GM21423 (cell line): ENCODE measurements around the gene ERCC2.

Experiments
- ATAC-seq: cut with Tn5 transposase; IDR thresholded peaks from one replicate; pipeline ENCODE4 v1.9.1; 2021; ENCODE audit warnings: mild to moderate bottlenecking, moderate library complexity; ENCODE audit not compliant: unreplicated experiment

Gene ERCC2

GRCh38 chr19:45355910-45356309, 14.5 kb downstream of the ERCC2 start:
- no peak for ATAC-seq

GRCh38 chr19:45355402-45355801, 15.0 kb downstream of the ERCC2 start:
- ATAC-seq, result no peak

- no peak for ATAC-seq
These were observed 16.0 kb downstream of the ERCC2 start for GRCh38 chr19:45354241-45354842.

- ATAC-seq, result no peak
These were observed 17.2 kb downstream of the ERCC2 start for GRCh38 chr19:45352914-45353796.

- no peak for ATAC-seq
These were observed 17.9 kb downstream of the ERCC2 start for GRCh38 chr19:45352471-45352870.

- no peak for ATAC-seq
These were observed 18.3 kb downstream of the ERCC2 start for GRCh38 chr19:45352062-45352461.

GRCh38 chr19:45351401-45351952, 18.9 kb downstream of the ERCC2 start:
- ATAC-seq, result no peak

- ATAC-seq, result no peak
These were observed 19.8 kb downstream of the ERCC2 start for GRCh38 chr19:45350477-45351058.

- no peak for ATAC-seq
These were observed 20.9 kb downstream of the ERCC2 start for GRCh38 chr19:45349430-45349941.

- ATAC-seq, result no peak
These were observed 21.3 kb downstream of the ERCC2 start for GRCh38 chr19:45349126-45349415.

GRCh38 chr19:45348367-45349125, 21.8 kb downstream of the ERCC2 start:
- no peak for ATAC-seq

GRCh38 chr19:45347570-45348366, 22.6 kb downstream of the ERCC2 start:
- ATAC-seq, result no peak

GRCh38 chr19:45346449-45346848, 23.9 kb downstream of the ERCC2 start:
- ATAC-seq, result no peak

- ATAC-seq, result no peak
These were observed 24.9 kb downstream of the ERCC2 start for GRCh38 chr19:45345506-45345860.

- ATAC-seq, result no peak
These were observed 25.5 kb downstream of the ERCC2 start for GRCh38 chr19:45344621-45345505.

GRCh38 chr19:45342911-45343310, 27.5 kb downstream of the ERCC2 start:
- no peak for ATAC-seq

- no peak for ATAC-seq
These were observed 29.4 kb downstream of the ERCC2 start for GRCh38 chr19:45340899-45341453.

- ATAC-seq, result no peak
These were observed 30.0 kb downstream of the ERCC2 start, which contains the start of gene KLC3 for GRCh38 chr19:45340232-45340898. Gene KLC3, plus strand, starts transcription at chr19:45340750. Its CDS starts 4,792 bp downstream, at chr19:45345542.
